ENCODE data around the gene SLC9A4.
A peak's percentile ranks its signal among the peaks of the same experiment; 100 is the strongest.

The SLC9A4 gene

GRCh38 chr2:102473020-102473419 is at the start of gene SLC9A4:
SLC9A4 (plus strand) TSS chr2:102473226; CDS start chr2:102473760, 534 bp downstream.
- DNase-seq: no peak

GRCh38 chr2:102423368-102423767 is 49.7 kb upstream of the SLC9A4 start:
- no peak for DNase-seq

GRCh38 chr2:102424754-102425153 is 48.3 kb upstream of the SLC9A4 start:
- DNase-seq: no peak

GRCh38 chr2:102425441-102426132 is 47.4 kb upstream of the SLC9A4 start:
- DNase-seq: no peak

GRCh38 chr2:102427249-102427648 is 45.8 kb upstream of the SLC9A4 start:
- DNase-seq: no peak

GRCh38 chr2:102428573-102428972 is 44.5 kb upstream of the SLC9A4 start:
- no peak for DNase-seq

GRCh38 chr2:102432386-102432785 is 40.6 kb upstream of the SLC9A4 start:
- no peak for DNase-seq

- DNase-seq: no peak
Measured at GRCh38 chr2:102433973-102434654, 38.9 kb upstream of the SLC9A4 start.

- no peak for DNase-seq
Measured at GRCh38 chr2:102434655-102435381, 38.2 kb upstream of the SLC9A4 start.

- DNase-seq: no peak
Measured at GRCh38 chr2:102435741-102436140, 37.3 kb upstream of the SLC9A4 start.

GRCh38 chr2:102436323-102436722 is 36.7 kb upstream of the SLC9A4 start:
- peak; percentile 34 for DNase-seq

- no peak for DNase-seq
Measured at GRCh38 chr2:102437122-102437521, 35.9 kb upstream of the SLC9A4 start.

GRCh38 chr2:102438111-102438510 is 34.9 kb upstream of the SLC9A4 start:
- DNase-seq: no peak

GRCh38 chr2:102438578-102438977 is 34.4 kb upstream of the SLC9A4 start:
- no peak for DNase-seq

GRCh38 chr2:102439065-102439695 is 33.8 kb upstream of the SLC9A4 start:
- DNase-seq: no peak

- no peak for DNase-seq
Measured at GRCh38 chr2:102442967-102443828, 29.8 kb upstream of the SLC9A4 start.

GRCh38 chr2:102444233-102444632 is 28.8 kb upstream of the SLC9A4 start:
- DNase-seq: no peak

GRCh38 chr2:102446936-102447335 is 26.1 kb upstream of the SLC9A4 start:
- DNase-seq: no peak

GRCh38 chr2:102449370-102449974 is 23.6 kb upstream of the SLC9A4 start:
- peak; percentile 38 for DNase-seq

GRCh38 chr2:102451968-102452367 is 21.1 kb upstream of the SLC9A4 start:
- no peak for DNase-seq

- DNase-seq: no peak
Measured at GRCh38 chr2:102453501-102453900, 19.5 kb upstream of the SLC9A4 start.
